Peyer's patch (tissue), 4 donors: ENCODE results near the gene AGTPBP1. TPM values are rescaled to one million over a fixed set of nuclear protein-coding genes. Genes with fewer than 3 reads are reported as not detected.

Source experiments
- DNase-seq, 3 donors: peaks; one replicate each; pipeline ENCODE4 v3.0.0-alpha.2; 2017 to 2019
- H3K27ac ChIP-seq, 4 donors: fragments of 200-600 bp; sonication (generic); one replicate each; pipeline ENCODE4 v1.5.1; 2016 to 2019
- H3K27me3 ChIP-seq, 2 donors: fragments of 200-600 bp; sonication (generic); one replicate each; pipeline ENCODE4 v1.5.1; 2019
- H3K36me3 ChIP-seq, 3 donors: fragments of 200-600 bp; sonication (generic); one replicate each; pipeline ENCODE4 v1.5.1; 2016 to 2019
- H3K4me1 ChIP-seq, 4 donors: fragments of 200-600 bp; sonication (generic); one replicate each; pipeline ENCODE4 v1.5.1; 2016 to 2019
- H3K4me3 ChIP-seq, 4 donors: fragments of 200-600 bp; sonication (generic); 1 replicate in 3 of 4; 2 replicates in 1 of 4; pipeline ENCODE4 v1.5.1; 2016 to 2019; ENCODE audit warnings: mild to moderate bottlenecking in 1 of 4
- H3K9me3 ChIP-seq, 4 donors: fragments of 200-600 bp; sonication (generic); one replicate each; pipeline ENCODE4 v1.5.1; 2016 to 2019; ENCODE audit warnings: mild to moderate bottlenecking in 1 of 4
- CTCF ChIP-seq, 6 experiments: fragments of 450-650 bp in 4 of 6; fragments of 200-600 bp in 2 of 6; sonication (generic) in 1 of 6; IDR thresholded peaks; one replicate each; pipeline ENCODE4 v1.5.1; 2017 to 2019; ENCODE audit warnings: antibody characterized with exemption in 6 of 6, mild to moderate bottlenecking in 3 of 6, moderate library complexity in 1 of 6
- POLR2A ChIP-seq, 2 donors: fragments of 450-650 bp; IDR thresholded peaks; one replicate each; pipeline ENCODE4 v1.5.1; 2017; ENCODE audit warnings: antibody characterized with exemption in 2 of 2, mild to moderate bottlenecking in 2 of 2, moderate library complexity in 2 of 2
- total RNA-seq, 4 donors: library from RNA; depleted of rRNA; stranded (reverse); fragments of >200 nt; gene quantifications; one replicate each; pipeline ENCODE4 v1.1.0, GENCODE V29; 2016

AGTPBP1 gene
- total RNA-seq, 4 donors from 2014 or later, result 9.1 to 42.9 (median 13.0) TPM

- no peak overlapping the region for H3K4me3 ChIP-seq
- no peak overlapping the region for H3K27ac ChIP-seq
- no peaks in the 10 kb centered on the region for H3K27me3 ChIP-seq
- H3K4me1 ChIP-seq, result no peaks in the 10 kb centered on the region
- DNase-seq, result no peak
- no peak for TF ChIP-seq CTCF (IDR thresholded peaks at IDR 0.05)
- no peak for TF ChIP-seq POLR2A (IDR thresholded peaks at IDR 0.05)
- H3K9me3 ChIP-seq, result no peaks in the 10 kb centered on the region
- no peaks in the 10 kb centered on the region for H3K36me3 ChIP-seq
Measured at GRCh38 chr9:85515021-85515420, 226.7 kb downstream of the AGTPBP1 start.

- Histone ChIP-seq H3K4me1 (no peaks in the 10 kb centered on the region), H3K4me3 (no peak overlapping the region), H3K36me3 (no peaks in the 10 kb centered on the region), H3K27me3 (no peaks in the 10 kb centered on the region), H3K9me3 (no peaks in the 10 kb centered on the region), H3K27ac (no peak overlapping the region)
- no peak for DNase-seq
- TF ChIP-seq POLR2A (IDR thresholded peaks at IDR 0.05) (no peak), CTCF (IDR thresholded peaks at IDR 0.05) (no peak)
Measured at GRCh38 chr9:85514256-85514655, 227.5 kb downstream of the AGTPBP1 start.

- H3K4me3 ChIP-seq, result no peak overlapping the region
- H3K27ac ChIP-seq, result no peak overlapping the region
- H3K27me3 ChIP-seq, result no peaks in the 10 kb centered on the region
- H3K36me3 ChIP-seq, result no peaks in the 10 kb centered on the region
- no peak for TF ChIP-seq POLR2A (IDR thresholded peaks at IDR 0.05)
- no peak for TF ChIP-seq CTCF (IDR thresholded peaks at IDR 0.05)
- H3K9me3 ChIP-seq, result no peaks in the 10 kb centered on the region
- H3K4me1 ChIP-seq, result no peaks in the 10 kb centered on the region
- no peak for DNase-seq
Measured at GRCh38 chr9:85511746-85512145, 230.0 kb downstream of the AGTPBP1 start.

GRCh38 chr9:85510830-85511504 is 230.8 kb downstream of the AGTPBP1 start:
- no peak for DNase-seq
- Histone ChIP-seq H3K27me3 (no peaks in the 10 kb centered on the region), H3K27ac (no peak overlapping the region), H3K36me3 (no peaks in the 10 kb centered on the region), H3K4me1 (no peaks in the 10 kb centered on the region), H3K4me3 (no peak overlapping the region), H3K9me3 (no peaks in the 10 kb centered on the region)
- TF ChIP-seq CTCF (IDR thresholded peaks at IDR 0.05), result no peak
- no peak for TF ChIP-seq POLR2A (IDR thresholded peaks at IDR 0.05)

GRCh38 chr9:85508616-85509015 is 233.1 kb downstream of the AGTPBP1 start:
- H3K27ac ChIP-seq, result no peak overlapping the region
- no peaks in the 10 kb centered on the region for H3K4me1 ChIP-seq
- H3K4me3 ChIP-seq, result no peak overlapping the region
- no peak for TF ChIP-seq POLR2A (IDR thresholded peaks at IDR 0.05)
- TF ChIP-seq CTCF (IDR thresholded peaks at IDR 0.05), result no peak
- no peak for DNase-seq
- H3K36me3 ChIP-seq, result no peaks in the 10 kb centered on the region
- H3K9me3 ChIP-seq, result no peaks in the 10 kb centered on the region
- no peaks in the 10 kb centered on the region for H3K27me3 ChIP-seq

GRCh38 chr9:85505612-85506011 is 236.1 kb downstream of the AGTPBP1 start:
- no peak for TF ChIP-seq CTCF (IDR thresholded peaks at IDR 0.05)
- no peak for TF ChIP-seq POLR2A (IDR thresholded peaks at IDR 0.05)
- Histone ChIP-seq H3K9me3 (no peaks in the 10 kb centered on the region), H3K4me3 (no peak overlapping the region), H3K36me3 (no peaks in the 10 kb centered on the region), H3K27ac (no peak overlapping the region), H3K27me3 (no peaks in the 10 kb centered on the region), H3K4me1 (no peaks in the 10 kb centered on the region)
- DNase-seq, result no peak
